GM19468 (cell line): Measurements from ENCODE around the gene CDH4.

Source experiments
- ATAC-seq: cut with Tn5 transposase; IDR thresholded peaks from one replicate; pipeline ENCODE4 v1.9.1; 2021; ENCODE audit warnings: mild to moderate bottlenecking, moderate library complexity, moderate number of reproducible peaks; ENCODE audit not compliant: unreplicated experiment; ENCODE audit errors: extremely low read depth

The CDH4 gene

DNA sequence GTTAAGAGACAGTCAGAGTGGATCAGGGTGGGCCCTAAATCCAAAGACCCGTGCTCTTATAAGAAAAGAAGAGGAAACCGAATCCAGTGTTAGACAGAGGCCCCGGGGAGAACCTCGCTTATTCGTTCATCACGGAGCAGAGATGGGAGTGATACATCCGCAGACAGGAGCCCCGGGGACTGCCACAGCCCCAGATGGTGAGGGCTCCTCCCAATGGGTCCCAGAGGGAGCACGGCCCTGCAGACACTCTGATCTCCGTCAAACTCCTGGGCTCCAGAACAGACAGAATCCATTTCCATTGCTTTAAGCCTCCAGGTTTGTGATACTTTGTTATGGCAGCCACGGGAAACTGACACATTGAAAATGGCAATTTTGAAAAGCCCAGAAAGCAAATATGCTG, 47.0 kb downstream of the CDH4 start:
- ATAC-seq: no peak

DNA sequence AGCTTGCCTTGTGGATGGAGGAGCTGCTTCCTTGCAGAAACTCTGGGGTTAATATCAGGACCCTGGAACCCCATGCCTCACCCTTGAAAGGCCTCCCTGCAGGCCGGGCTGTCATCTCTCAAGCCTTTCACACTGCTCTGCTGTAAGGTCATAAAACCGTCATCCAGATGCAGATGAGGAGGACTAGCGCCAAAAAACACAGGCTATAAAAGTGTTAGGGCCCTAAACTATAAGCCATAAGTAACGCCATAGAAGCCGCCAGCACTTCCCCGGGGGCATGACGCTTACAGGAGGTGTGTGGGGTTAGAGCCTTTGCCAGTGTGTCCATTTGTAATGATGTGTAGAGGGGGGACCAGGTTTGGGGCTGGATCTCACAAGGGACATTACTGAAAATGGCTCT, 47.6 kb downstream of the CDH4 start:
- no peak for ATAC-seq

DNA sequence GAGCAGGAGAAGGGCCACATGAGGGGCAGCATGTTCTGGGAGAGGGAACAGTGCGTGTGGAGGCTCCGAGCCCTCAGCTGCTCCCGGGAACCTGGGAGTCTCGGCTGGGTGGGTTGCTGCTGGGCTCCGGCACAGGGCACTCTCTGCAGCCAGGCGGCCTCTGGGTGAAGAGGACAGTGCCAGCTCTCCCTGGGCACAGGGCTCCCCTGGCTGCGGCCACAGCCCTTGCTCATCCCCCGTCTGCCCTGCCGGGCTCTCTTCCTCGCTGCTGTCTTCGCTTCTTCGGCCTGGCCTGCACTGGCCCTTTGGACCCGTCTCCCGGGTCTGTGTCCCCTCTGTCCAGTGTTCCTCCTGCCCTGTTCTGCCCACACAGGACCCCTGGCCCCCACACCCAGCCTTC, 48.2 kb downstream of the CDH4 start:
- ATAC-seq: no peak

DNA sequence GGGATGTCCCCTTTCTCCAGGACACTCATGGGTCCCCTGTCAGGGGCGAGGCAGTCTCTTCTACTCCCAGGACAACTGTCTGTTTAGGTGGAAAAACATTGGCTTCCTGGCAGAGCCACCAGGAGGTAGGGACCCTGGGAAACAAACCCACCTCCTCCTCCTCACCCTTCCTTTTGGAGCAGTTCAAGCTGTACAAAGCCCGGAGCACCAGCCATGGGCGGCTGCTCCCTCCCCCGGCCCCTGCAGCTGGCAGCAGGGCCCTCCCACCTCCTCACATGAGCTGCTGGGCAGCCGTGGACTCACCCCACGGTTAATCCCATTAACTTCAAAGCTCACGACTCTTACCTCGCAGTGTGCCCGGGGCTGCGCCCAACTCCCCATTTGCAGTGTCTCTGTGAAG, 48.6 kb downstream of the CDH4 start:
- no peak for ATAC-seq

DNA sequence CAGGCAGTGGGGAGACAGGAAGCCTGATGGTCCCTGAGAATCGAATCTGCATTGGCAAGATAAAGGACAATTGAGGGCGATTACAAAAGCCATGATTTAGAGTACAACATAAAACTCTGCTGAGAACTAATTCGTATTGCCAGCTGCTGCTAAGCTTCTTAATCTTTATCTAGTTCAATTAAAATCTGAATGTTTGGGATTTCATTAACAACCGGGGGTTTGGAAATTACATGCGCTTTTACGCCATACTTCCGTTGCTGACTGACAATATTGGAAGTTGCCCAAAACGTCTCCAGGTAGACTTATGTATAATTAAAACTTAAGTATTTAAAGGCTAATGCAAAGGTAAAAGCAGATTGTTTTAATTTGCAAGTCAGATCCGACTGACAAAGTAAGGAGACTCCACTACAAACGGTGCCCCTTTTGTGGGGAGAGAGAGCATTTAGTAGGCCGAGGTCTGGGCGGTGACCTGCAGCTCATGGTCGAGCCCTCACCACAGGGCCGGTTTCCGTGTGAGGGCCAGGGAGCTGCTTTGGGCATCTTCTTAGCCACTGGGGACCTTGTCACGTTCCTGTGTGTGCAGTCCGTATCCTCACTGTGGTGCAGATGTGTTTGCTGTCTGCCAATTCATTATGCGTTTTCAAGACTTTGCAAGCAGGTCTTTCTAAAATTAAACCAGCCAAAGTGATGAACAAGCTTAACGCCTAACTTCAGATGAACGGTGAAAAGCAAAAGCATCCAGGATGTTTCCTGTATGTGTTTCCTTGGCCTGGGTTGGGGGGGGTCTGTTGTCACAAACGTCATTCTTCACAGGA, 49.9 kb downstream of the CDH4 start:
- no peak for ATAC-seq

DNA sequence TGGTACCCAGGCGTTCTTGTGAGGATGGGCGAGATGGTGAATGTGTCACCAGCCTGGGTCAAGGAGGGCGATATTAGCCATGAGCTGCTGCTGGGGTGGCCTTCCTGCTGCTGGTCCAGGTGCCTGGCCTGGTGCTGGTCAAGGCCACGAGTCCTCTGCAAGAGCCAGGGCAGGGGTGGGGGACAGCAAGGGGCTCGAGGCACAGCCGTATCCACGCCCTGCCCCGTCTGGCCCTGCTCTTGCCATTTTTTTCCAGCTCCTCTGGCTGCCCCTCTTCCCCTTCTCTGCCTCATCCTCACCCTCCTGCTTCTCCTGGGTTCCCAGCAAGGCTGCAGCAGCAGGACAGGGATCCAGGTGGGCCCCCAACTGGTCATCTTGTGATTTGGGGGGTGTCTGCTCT, 51.2 kb downstream of the CDH4 start:
- no peak for ATAC-seq

DNA sequence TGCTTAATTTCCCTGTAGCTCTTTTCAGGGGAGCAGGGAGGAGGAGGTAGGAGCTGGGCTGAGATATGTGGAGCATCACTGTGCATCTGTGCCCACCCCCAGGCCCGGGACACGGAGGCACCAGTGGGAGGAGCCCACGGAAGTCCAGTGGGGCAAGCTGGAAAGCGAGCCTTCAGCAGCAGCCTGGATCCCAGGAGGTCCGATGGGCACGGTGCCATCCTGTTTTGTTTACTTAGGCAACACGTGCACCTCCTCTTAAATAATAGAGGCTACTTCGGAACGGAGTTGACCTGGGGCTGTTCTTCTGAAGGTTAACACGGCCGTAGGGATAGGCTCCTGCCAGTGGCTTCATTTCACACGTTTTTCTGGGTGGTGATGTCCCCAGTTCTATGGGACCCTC, 51.6 kb downstream of the CDH4 start:
- no peak for ATAC-seq

DNA sequence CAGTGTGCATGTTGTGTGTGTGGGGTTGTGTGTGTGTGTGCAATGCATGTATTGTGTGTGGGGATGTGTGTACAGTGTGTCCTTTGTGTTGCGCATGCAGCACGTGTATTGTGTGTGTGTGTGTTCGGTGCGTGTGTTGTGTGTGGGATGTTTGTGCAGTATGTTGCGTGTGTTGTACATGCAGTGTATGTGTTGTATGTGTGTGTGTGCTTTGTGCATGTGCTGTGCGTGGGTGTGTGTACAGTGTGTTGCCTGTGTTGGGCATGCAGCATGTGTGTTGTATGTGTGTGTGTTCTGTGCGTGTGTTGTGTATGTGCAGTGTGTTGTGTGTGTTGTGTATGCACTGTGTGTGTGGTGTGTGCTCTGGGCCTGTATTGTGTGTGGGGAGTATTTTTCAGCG, 52.7 kb downstream of the CDH4 start:
- no peak for ATAC-seq

DNA sequence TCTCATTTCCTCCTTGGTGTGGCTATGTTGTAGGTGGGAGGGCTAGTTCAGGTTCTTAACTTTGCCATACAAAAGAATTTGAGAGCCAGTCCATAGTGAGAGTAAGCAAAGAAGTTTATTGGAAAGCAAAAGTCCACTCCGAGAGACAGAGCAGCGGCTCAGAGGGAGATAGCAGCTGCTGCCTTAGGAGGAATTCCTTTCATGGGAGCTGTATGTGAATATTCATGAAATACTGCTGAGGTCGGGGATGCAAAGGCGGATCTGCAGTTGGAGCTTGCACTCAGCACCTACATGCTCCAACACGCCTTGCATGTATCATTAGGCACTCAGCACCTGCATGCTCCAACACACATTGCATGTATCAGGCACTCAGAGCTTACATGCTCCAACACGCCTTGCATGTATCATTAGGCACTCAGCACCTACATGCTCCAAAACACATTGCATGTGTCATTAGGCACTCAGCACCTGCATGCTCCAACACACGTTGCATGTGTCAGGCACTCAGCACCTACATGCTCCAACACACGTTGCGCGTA, 54.9 kb downstream of the CDH4 start:
- ATAC-seq: no peak

DNA sequence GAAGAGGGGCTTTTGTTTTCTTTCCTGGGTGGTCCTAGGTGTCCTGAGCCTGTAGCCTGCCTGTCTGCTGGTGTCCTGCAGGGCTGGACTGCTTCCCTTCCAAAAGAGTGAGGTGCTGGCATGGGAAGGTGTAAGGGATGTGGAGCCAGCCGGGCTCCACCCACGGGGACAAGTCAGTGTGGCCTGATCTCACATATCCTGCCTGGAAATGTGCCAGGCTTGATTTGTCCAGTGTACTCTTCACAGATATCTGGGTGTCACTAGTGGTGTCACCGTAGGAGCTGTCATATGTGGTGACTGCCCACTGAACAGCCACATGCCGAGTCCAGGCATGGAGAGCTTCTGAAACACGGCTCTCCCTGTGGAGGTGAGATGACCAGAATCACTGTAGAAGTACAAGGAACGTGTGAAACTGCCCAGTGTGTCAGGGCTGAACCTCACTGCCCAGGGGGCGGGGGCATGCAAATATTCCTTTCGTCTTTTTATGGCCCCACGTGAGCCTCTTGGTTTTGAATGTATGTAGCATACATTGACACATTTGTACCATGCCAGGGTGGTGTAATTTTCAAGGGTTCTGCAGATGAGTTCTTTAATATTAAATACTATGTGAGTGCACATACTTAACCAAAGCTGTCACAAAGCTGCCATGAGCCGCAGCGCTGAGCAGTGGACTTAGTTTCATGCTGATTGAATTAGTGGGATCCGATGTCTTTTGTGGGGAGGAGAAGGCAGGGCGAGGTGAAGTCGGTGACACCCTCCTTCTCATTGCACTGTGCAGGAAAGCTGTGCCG, 55.8 kb downstream of the CDH4 start:
- ATAC-seq: no peak

DNA sequence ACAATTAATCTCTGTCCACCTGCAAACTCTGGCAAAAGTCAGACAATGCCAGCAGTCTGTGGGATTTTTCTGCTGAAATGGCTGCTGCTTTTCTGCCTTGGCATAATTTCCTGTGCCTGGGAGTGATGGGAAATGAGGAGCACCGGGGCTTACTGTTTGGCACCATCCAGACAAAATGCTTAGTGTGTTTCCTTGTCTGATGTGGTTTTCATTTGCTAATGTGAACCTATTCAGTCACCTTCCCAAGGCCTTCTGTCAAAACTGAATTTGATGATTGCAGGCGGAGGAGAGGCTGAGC, 56.4 kb downstream of the CDH4 start:
- ATAC-seq: no peak

DNA sequence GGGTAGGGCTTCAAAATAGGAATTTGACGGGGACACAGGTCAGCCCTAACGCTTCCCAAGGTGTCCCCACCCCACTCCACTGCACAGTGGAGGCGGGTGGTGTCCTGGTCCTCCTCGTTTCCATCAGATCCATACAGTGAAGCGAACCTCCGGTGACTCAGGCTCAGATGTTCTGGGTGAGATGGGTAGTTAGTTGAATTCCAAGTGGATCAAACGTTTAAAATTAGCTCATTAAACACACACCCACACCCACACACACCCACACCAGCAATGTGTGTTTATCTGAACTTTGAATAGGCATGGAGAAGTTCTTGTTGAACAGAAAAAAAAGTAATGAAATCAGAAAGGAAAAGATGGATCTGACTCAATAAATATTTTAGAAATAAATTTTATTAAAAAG, 58.9 kb downstream of the CDH4 start:
- no peak for ATAC-seq

DNA sequence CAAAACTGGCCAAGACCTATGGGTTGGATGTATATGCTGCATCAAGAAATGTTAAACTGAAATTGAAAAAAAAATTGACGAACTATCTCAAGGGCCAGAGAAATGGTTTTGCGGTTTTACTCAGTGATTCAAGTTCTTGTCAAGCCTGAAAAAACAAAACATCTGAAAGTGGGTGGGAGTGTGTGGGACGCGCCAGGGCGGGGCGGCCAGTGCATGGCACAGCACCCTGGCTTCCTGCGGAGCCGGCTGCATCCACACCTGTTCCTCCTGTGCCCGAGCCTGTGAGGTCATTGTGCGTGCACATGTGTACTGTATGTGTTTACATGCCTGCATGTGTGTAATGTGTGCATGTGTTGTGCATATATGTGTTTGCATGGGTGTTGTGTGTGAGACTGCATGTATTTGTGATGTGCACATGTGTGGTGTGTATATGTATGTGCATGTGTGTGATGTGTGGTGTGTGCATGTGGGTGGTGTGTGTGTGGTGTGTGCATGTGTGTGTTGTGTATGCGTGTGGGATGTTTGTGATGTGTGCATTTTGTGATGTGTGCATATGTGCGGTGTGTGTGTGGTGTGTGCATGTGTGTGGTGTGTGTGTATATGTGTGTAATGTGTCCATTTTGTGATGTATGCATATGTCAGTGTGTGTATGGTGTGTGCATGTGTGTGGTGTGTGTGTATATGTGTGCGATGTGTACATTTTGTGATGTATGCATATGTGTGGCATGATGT, 59.8 kb downstream of the CDH4 start:
- no peak for ATAC-seq

DNA sequence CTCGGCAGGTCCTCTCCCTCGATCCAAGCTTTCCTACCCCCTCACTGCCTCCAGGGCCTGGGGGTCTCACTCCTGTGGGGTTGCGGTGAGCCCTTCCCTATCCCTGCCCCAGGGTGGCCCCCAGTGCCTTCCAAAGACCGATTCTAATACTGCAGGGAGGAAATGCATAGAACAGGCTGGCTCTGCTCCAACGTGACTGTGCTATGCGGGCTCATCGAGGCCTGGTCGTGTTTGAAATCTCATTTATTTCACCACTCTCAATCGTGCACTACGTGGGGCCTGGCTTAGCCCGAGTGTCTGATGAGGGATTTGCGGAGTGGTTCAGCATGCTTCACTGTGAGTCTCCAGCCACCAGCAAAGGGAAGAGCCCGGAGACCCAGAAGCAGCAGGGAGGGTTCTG, 60.9 kb downstream of the CDH4 start:
- no peak for ATAC-seq

DNA sequence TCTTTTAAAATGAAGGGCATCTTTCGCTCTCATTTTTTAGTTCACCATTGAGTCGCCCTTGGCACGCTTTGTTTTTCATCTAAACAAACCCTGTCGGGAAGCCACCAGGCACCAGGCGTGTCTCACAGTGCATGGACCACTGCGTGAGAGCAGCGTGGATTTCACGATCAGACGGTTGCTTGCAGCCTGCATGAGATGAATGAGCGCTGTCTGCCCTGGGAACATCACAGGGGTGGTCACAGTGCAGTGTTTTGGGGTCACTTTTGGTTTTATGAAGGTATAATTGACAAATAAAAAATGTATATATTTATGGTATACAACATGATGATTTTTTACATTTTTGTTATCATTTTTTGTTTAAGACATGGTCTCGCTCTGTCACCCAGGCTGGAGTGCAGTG, 61.3 kb downstream of the CDH4 start:
- ATAC-seq: no peak

DNA sequence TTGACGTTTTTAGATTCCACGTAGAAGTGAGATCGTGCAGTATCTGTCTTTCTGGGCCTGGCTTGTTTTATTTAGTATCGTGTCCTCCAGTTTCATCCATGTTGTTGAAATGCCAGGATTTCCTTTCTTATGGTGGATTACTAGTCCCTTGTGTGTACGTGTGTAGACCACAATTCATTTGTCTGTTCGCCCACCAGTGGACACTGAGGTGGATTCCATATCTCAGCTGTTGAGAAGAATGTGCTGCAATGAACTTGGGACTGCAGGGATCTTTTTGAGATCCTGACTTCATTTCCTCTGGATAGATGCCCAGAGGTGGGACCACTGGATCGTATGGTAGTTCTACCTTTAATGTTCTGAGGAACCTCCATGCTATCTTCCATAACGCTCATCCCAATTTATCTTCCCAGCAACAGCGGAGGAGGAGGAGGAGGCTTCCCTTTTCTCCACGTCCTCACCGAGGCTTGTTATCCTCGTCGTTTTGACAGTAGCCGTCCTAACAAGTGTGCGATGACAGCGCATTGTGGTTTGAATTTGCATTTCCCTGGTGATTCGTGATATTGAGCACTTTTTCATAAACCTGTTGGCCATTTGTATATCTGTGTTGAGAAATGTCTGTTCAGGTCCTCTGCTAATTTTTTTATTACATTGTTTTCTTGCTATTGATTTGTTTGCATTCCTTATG, 62.4 kb downstream of the CDH4 start:
- ATAC-seq: no peak

DNA sequence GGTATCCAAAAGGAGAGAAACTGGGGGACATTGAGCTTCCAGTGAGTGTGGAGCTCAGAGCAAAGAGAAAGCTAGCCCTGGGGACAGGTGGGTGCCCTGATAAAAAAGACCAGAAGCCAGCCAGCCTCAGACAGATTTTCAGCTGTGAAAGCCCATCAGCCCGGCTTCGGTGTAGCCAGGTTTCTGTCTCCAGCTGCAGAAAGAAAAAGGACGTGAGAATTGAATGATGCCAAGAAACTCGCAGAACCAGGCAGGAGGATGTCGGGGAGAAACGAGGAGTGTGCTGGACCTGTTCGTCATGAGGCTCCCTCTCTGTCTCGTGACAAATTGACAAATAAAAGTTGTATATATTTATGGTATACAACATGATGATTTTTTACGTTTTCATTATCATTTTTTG, 63.3 kb downstream of the CDH4 start:
- ATAC-seq: no peak

DNA sequence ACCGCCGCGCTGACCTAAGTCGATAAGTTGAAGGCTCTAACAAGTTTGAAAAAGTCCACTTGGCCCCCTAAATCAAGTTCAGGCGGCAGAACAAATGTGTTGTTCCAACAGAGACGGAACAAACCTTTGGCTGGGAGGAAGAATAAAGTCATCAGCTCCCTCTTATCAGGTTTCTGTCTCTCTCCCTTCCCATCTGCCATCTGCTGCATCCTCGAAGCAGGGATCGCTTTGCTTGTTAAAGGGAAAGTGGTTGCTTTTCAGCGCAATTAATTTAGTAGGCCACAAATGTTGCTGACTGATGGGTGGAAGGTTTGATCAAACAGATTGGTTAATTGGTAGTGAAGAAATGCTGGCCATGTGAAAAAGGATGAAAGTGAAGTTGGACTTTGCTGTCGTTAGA, 64.3 kb downstream of the CDH4 start:
- ATAC-seq: no peak

DNA sequence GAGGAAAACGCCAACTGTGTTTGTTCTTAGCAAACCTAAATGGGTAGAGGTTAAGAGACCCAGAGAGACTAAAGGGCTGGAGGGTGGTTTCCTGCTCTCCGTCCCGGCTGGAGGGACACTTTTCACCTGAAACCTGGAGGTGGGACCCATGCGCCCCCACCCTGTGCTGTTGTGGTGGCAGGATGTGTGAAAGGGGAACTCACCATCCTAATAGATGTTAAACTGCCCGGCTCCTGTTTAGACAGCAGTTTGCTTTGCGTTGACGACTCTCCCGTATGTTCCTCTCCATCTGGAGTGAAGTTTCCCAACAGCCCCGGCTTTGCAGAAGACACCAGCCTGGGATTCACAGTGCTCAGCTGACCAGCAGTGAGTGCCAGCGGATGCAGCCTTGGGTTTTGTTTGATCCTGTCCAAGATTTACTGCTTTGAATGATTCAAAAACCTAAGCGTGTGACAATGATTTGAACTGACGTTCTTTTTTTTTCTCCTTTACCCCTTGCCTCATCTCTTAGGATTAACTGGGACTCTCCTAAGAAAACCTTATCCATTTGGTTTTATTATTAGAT, 66.0 kb downstream of the CDH4 start:
- no peak for ATAC-seq
